ENCODE measurements around the gene DCTN5. TPM values are rescaled to one million over a fixed set of nuclear protein-coding genes. Genes with fewer than 3 reads are reported as not detected.

The DCTN5 gene
- total RNA-seq, 5 donors from 2014 or later (not counting 1 experiment from before 2014, with no cell fraction given): 49.8 to 68.7 (median 59.9) TPM

- no peak overlapping the region for H3K27ac ChIP-seq (ENCODE audit: low read length)
- H3K4me3 Mint-ChIP-seq: no peak overlapping the region
- CTCF ChIA-PET: no interaction called here
- no peak overlapping the region for H3K4me3 ChIP-seq (ENCODE audit: control insufficient read depth in 1 of 2, extremely low read depth in 1 of 2, low read length in 1 of 2)
- no peaks in the 10 kb centered on the region for H3K4me1 ChIP-seq (ENCODE audit: control insufficient read depth in 1 of 2, extremely low read depth in 1 of 2, insufficient read depth in 2 of 2, low read length in 2 of 2)
- POLR2A ChIA-PET: no interaction called here
- H3K9me3 Mint-ChIP-seq: no peaks in the 10 kb centered on the region
- DNase-seq: no peak
- H3K9me3 ChIP-seq: no peaks in the 10 kb centered on the region
- H3K27me3 Mint-ChIP-seq: no peaks in the 10 kb centered on the region
- ATAC-seq (replicated peaks in 1 of 4): no peak
- H3K27me3 ChIP-seq (replicated peaks in 1 of 2; ENCODE audit: control insufficient read depth in 2 of 2, extremely low read depth in 1 of 2, insufficient read depth in 2 of 2, low read length in 1 of 2): no peaks in the 10 kb centered on the region
- no peak overlapping the region for H3K27ac Mint-ChIP-seq
- peaks cover 0 to 12% (median 7%) of the 10 kb centered on the region in 3 donors for H3K4me1 Mint-ChIP-seq
- peaks cover 75% of the 10 kb centered on the region for H3K36me3 Mint-ChIP-seq
- H3K36me3 ChIP-seq (ENCODE audit: control insufficient read depth in 2 of 2, extremely low read depth in 1 of 2, insufficient read depth in 1 of 2, low read length in 1 of 2): peaks cover 6 to 76% of the 10 kb centered on the region in 2 donors
- WGBS (ENCODE audit: insufficient coverage): 100% methylated on average over 1 of the region's 4 CpGs
Measured at GRCh38 chr16:23668873-23669272, 27.6 kb downstream of the DCTN5 start.

DNA sequence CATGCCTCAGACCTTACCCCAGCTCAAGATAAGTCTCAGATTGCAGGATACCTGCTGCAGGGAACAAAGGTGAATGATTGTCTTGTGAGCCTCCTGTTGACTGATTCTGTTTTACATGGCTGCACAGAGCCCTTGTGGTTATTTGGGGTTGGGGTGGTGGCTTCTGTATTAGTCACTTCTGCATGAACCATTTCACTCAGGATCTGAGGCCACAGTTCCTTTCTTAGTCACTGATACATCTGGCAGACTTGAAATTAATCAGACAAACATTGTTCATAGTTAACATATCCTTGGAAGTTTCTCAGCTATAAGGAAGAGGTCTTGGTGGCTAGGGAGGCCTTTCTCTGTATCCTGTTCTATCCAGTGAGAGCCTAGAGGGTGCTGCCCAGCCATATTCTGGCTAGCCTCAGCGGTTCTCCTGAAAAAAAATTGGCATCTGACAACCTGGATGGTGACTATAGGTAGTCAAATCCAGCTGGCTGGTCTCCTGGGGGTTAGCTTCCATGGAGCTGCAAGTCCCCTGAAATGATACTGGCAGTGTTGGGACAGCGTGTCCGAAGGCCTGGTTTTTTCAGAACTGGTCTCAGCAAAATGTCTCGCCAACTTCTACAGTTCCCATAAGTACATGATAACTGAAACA lies 29.0 kb downstream of the DCTN5 start:
- Histone ChIP-seq H3K4me1 (ENCODE audit: control insufficient read depth in 1 of 2, extremely low read depth in 1 of 2, insufficient read depth in 2 of 2, low read length in 2 of 2) (no peaks in the 10 kb centered on the region), H3K27ac (ENCODE audit: low read length) (no peak overlapping the region), H3K4me3 (ENCODE audit: control insufficient read depth in 1 of 2, extremely low read depth in 1 of 2, low read length in 1 of 2) (no peak overlapping the region), H3K9me3 (no peaks in the 10 kb centered on the region), H3K27me3 (replicated peaks in 1 of 2; ENCODE audit: control insufficient read depth in 2 of 2, extremely low read depth in 1 of 2, insufficient read depth in 2 of 2, low read length in 1 of 2) (no peaks in the 10 kb centered on the region), H3K36me3 (ENCODE audit: control insufficient read depth in 2 of 2, extremely low read depth in 1 of 2, insufficient read depth in 1 of 2, low read length in 1 of 2) (peaks cover 6 to 68% of the 10 kb centered on the region in 2 donors)
- H3K4me1 Mint-ChIP-seq: peaks cover 0 to 12% (median 7%) of the 10 kb centered on the region in 3 donors
- H3K9me3 Mint-ChIP-seq: no peaks in the 10 kb centered on the region
- peaks cover 68% of the 10 kb centered on the region for H3K36me3 Mint-ChIP-seq
- ATAC-seq (replicated peaks in 1 of 4) (peak in 3 of 4 experiments; percentile 75 to 85 (median 85)), DNase-seq (no peak)
- no peak overlapping the region for H3K4me3 Mint-ChIP-seq
- H3K27ac Mint-ChIP-seq: peak overlapping the region; percentile 48 to 60
- ChIA-PET POLR2A (interaction anchor here in 1 of 2 donors (0.5 kb wide), 1 partner anchor 1037 kb away, joined by 4 read pairs; no protein-coding TSS in a partner anchor), CTCF (no interaction called here)
- H3K27me3 Mint-ChIP-seq: no peaks in the 10 kb centered on the region
- WGBS (ENCODE audit: insufficient coverage): 78% methylated on average over 1 of the region's 4 CpGs

GRCh38 chr16:23673971-23674614 lies 32.8 kb downstream of the DCTN5 start:
- Mint-ChIP-seq H3K4me3 (no peak overlapping the region), H3K27me3 (no peaks in the 10 kb centered on the region), H3K4me1 (peaks cover 7 to 23% (median 13%) of the 10 kb centered on the region in 3 donors), H3K9me3 (no peaks in the 10 kb centered on the region), H3K27ac (no peak overlapping the region), H3K36me3 (peaks cover 31% of the 10 kb centered on the region)
- CTCF ChIA-PET: interaction anchor here in 1 of 2 donors (0.6 kb wide), 1 partner anchor 254 kb away, joined by 3 read pairs; no protein-coding TSS in a partner anchor
- peaks cover 0 to 6% of the 10 kb centered on the region in 2 experiments for H3K27me3 ChIP-seq (replicated peaks in 1 of 2; ENCODE audit: control insufficient read depth in 2 of 2, extremely low read depth in 1 of 2, insufficient read depth in 2 of 2, low read length in 1 of 2)
- H3K4me1 ChIP-seq (ENCODE audit: control insufficient read depth in 1 of 2, extremely low read depth in 1 of 2, insufficient read depth in 2 of 2, low read length in 2 of 2): peaks cover 1 to 9% of the 10 kb centered on the region in 2 experiments
- H3K4me3 ChIP-seq (ENCODE audit: control insufficient read depth in 1 of 2, extremely low read depth in 1 of 2, low read length in 1 of 2): no peak overlapping the region
- DNase-seq (no peak), ATAC-seq (replicated peaks in 1 of 4) (no peak)
- no peaks in the 10 kb centered on the region for H3K9me3 ChIP-seq
- 93% methylated on average over 8 of the region's 8 CpGs for WGBS (ENCODE audit: insufficient coverage)
- peaks cover 6 to 32% of the 10 kb centered on the region in 2 donors for H3K36me3 ChIP-seq (ENCODE audit: control insufficient read depth in 2 of 2, extremely low read depth in 1 of 2, insufficient read depth in 1 of 2, low read length in 1 of 2)
- H3K27ac ChIP-seq (ENCODE audit: low read length): no peak overlapping the region
- POLR2A ChIA-PET: no interaction called here

- no peak overlapping the region for H3K27ac ChIP-seq (ENCODE audit: low read length)
- POLR2A ChIA-PET: no interaction called here
- WGBS (ENCODE audit: insufficient coverage): no CpG with 5 or more reads among the region's 2 CpGs
- no peak overlapping the region for H3K4me3 ChIP-seq (ENCODE audit: control insufficient read depth in 1 of 2, extremely low read depth in 1 of 2, low read length in 1 of 2)
- peaks cover 0 to 2% of the 10 kb centered on the region in 2 donors for H3K27me3 Mint-ChIP-seq
- DNase-seq (no peak), ATAC-seq (replicated peaks in 1 of 4) (no peak)
- H3K36me3 Mint-ChIP-seq: peaks cover 9% of the 10 kb centered on the region
- peaks cover 0 to 15% of the 10 kb centered on the region in 2 experiments for H3K27me3 ChIP-seq (replicated peaks in 1 of 2; ENCODE audit: control insufficient read depth in 2 of 2, extremely low read depth in 1 of 2, insufficient read depth in 2 of 2, low read length in 1 of 2)
- no peaks in the 10 kb centered on the region for H3K9me3 Mint-ChIP-seq
- CTCF ChIA-PET: interaction anchor here in 1 of 2 donors (1.2 kb wide), 1 partner anchor 80 kb away, joined by 3 read pairs; no protein-coding TSS in a partner anchor
- H3K4me1 Mint-ChIP-seq: peaks cover 12 to 21% (median 13%) of the 10 kb centered on the region in 3 donors
- H3K9me3 ChIP-seq: no peaks in the 10 kb centered on the region
- H3K4me3 Mint-ChIP-seq: peak overlapping the region; percentile 79 to 86 (median 82)
- H3K27ac Mint-ChIP-seq: no peak overlapping the region
- peaks cover 4 to 19% of the 10 kb centered on the region in 2 experiments for H3K4me1 ChIP-seq (ENCODE audit: control insufficient read depth in 1 of 2, extremely low read depth in 1 of 2, insufficient read depth in 2 of 2, low read length in 2 of 2)
- peaks cover 0 to 9% of the 10 kb centered on the region in 2 donors for H3K36me3 ChIP-seq (ENCODE audit: control insufficient read depth in 2 of 2, extremely low read depth in 1 of 2, insufficient read depth in 1 of 2, low read length in 1 of 2)
Measured at GRCh38 chr16:23676924-23677480, 35.7 kb downstream of the DCTN5 start.

GRCh38 chr16:23678430-23679273 lies 37.4 kb downstream of the DCTN5 start, which contains the start of gene PLK1:
Gene PLK1, plus strand, starts transcription at chr16:23678889. Its CDS starts 44 bp downstream, at chr16:23678933.
- H3K27me3 ChIP-seq (replicated peaks in 1 of 2; ENCODE audit: control insufficient read depth in 2 of 2, extremely low read depth in 1 of 2, insufficient read depth in 2 of 2, low read length in 1 of 2): peaks cover 0 to 15% of the 10 kb centered on the region in 2 experiments
- peak within 1 kb of the TSS in 1 of 2 donors; percentile 43 for H3K27ac Mint-ChIP-seq
- peak within 1 kb of the TSS; percentile 48 to 85 for H3K4me3 ChIP-seq (ENCODE audit: control insufficient read depth in 1 of 2, extremely low read depth in 1 of 2, low read length in 1 of 2)
- CTCF ChIA-PET: no interaction called here
- POLR2A ChIA-PET: no interaction called here
- peaks cover 0 to 2% of the 10 kb centered on the region in 2 donors for H3K27me3 Mint-ChIP-seq
- H3K9me3 ChIP-seq: no peaks in the 10 kb centered on the region
- H3K9me3 Mint-ChIP-seq: no peaks in the 10 kb centered on the region
- ATAC-seq (replicated peaks in 1 of 4) (peak; percentile 94 to 99 (median 98)), DNase-seq (peak; percentile 29 to 78 (median 61))
- peak within 1 kb of the TSS; percentile 79 to 86 (median 82) for H3K4me3 Mint-ChIP-seq
- WGBS (ENCODE audit: insufficient coverage): under 1% methylated on average over 75 of the region's 75 CpGs
- peaks cover 12 to 21% (median 13%) of the 10 kb centered on the region in 3 donors for H3K4me1 Mint-ChIP-seq
- H3K36me3 ChIP-seq (ENCODE audit: control insufficient read depth in 2 of 2, extremely low read depth in 1 of 2, insufficient read depth in 1 of 2, low read length in 1 of 2): peaks cover 0 to 9% of the 10 kb centered on the region in 2 donors
- peaks cover 4 to 19% of the 10 kb centered on the region in 2 experiments for H3K4me1 ChIP-seq (ENCODE audit: control insufficient read depth in 1 of 2, extremely low read depth in 1 of 2, insufficient read depth in 2 of 2, low read length in 2 of 2)
- peaks cover 9% of the 10 kb centered on the region for H3K36me3 Mint-ChIP-seq
- H3K27ac ChIP-seq (ENCODE audit: low read length): no peak within 1 kb of the TSS

Data from T-cell (primary cell).